KMS-11 (cell line): ENCODE measurements around the gene RAB11FIP4.

Experiments used
- H2AFZ ChIP-seq: fragments of 200-600 bp; sonication (generic); 2 replicates; pipeline ENCODE4 v1.6.1; 2016; ENCODE audit warnings: antibody characterized with exemption, mixed run types, low read depth
- H3K27ac ChIP-seq: fragments of 200-600 bp; sonication (generic); 2 replicates; pipeline ENCODE4 v1.6.1; 2016; ENCODE audit warnings: mild to moderate bottlenecking, mixed run types
- H3K27me3 ChIP-seq: fragments of 200-600 bp; sonication (generic); 2 replicates; pipeline ENCODE4 v1.6.1; 2017; ENCODE audit warnings: mild to moderate bottlenecking, low read depth, mixed run types, moderate library complexity; ENCODE audit not compliant: insufficient read depth
- H3K36me3 ChIP-seq: fragments of 200-600 bp; sonication (generic); 2 replicates; pipeline ENCODE4 v1.6.1; 2017; ENCODE audit warnings: mild to moderate bottlenecking, mixed run types; ENCODE audit not compliant: insufficient read depth
- H3K4me1 ChIP-seq: fragments of 200-600 bp; sonication (generic); 2 replicates; pipeline ENCODE4 v1.6.1; 2016; ENCODE audit warnings: mild to moderate bottlenecking, low read depth, mixed run types; ENCODE audit not compliant: poor library complexity, severe bottlenecking
- H3K4me2 ChIP-seq: fragments of 200-600 bp; sonication (generic); 2 replicates; pipeline ENCODE4 v1.7.0; 2016; ENCODE audit warnings: mild to moderate bottlenecking, mixed run types
- H3K4me3 ChIP-seq: fragments of 200-600 bp; sonication (generic); IDR thresholded peaks from 2 replicates; pipeline ENCODE4 v1.6.1; 2017; ENCODE audit warnings: low read depth, low read length, mixed read lengths; ENCODE audit not compliant: insufficient read depth
- H3K79me2 ChIP-seq: fragments of 200-600 bp; sonication (generic); 2 replicates; pipeline ENCODE4 v1.6.1; 2016; ENCODE audit warnings: low read depth, mixed run types; ENCODE audit not compliant: insufficient read depth
- H3K9ac ChIP-seq: fragments of 200-600 bp; sonication (generic); 2 replicates; pipeline ENCODE4 v1.6.1; 2016; ENCODE audit warnings: mild to moderate bottlenecking, mixed run types
- H4K20me1 ChIP-seq: fragments of 200-600 bp; sonication (generic); 2 replicates; pipeline ENCODE4 v1.6.1; 2016; ENCODE audit warnings: mild to moderate bottlenecking, mixed run types; ENCODE audit not compliant: insufficient read depth
- CTCF ChIP-seq: fragments of 200-600 bp; sonication (generic); conservative IDR thresholded peaks from 2 replicates; pipeline ENCODE4 v1.6.1; 2017; ENCODE audit warnings: low read depth, mild to moderate bottlenecking, antibody characterized with exemption, low read length, moderate library complexity, mixed read lengths

The RAB11FIP4 gene

GRCh38 chr17:31412511-31412910, 21.0 kb downstream of the RAB11FIP4 start:
- no peaks in the 10 kb centered on the region for H3K36me3 ChIP-seq
- no peaks in the 10 kb centered on the region for H4K20me1 ChIP-seq
- H3K27ac ChIP-seq, result no peak overlapping the region
- no peak overlapping the region for H3K4me3 ChIP-seq
- H3K4me1 ChIP-seq, result no peaks in the 10 kb centered on the region
- H3K9ac ChIP-seq, result no peak overlapping the region
- H2AFZ ChIP-seq, result no peak overlapping the region
- TF ChIP-seq CTCF, result no peak
- H3K79me2 ChIP-seq, result no peaks in the 10 kb centered on the region
- H3K27me3 ChIP-seq, result no peaks in the 10 kb centered on the region
- H3K4me2 ChIP-seq, result no peak overlapping the region

- H3K4me1 ChIP-seq, result no peaks in the 10 kb centered on the region
- H4K20me1 ChIP-seq, result no peaks in the 10 kb centered on the region
- no peaks in the 10 kb centered on the region for H3K27me3 ChIP-seq
- H3K27ac ChIP-seq, result no peak overlapping the region
- no peaks in the 10 kb centered on the region for H3K36me3 ChIP-seq
- no peak overlapping the region for H3K9ac ChIP-seq
- no peak overlapping the region for H3K4me2 ChIP-seq
- no peaks in the 10 kb centered on the region for H3K79me2 ChIP-seq
- no peak for TF ChIP-seq CTCF
- no peak overlapping the region for H2AFZ ChIP-seq
- no peak overlapping the region for H3K4me3 ChIP-seq
Observed at GRCh38 chr17:31413081-31413799, 21.8 kb downstream of the RAB11FIP4 start.

GRCh38 chr17:31413874-31414549, 22.5 kb downstream of the RAB11FIP4 start:
- H3K9ac ChIP-seq, result no peak overlapping the region
- H3K79me2 ChIP-seq, result no peaks in the 10 kb centered on the region
- H3K4me2 ChIP-seq, result no peak overlapping the region
- no peaks in the 10 kb centered on the region for H4K20me1 ChIP-seq
- H3K4me3 ChIP-seq, result no peak overlapping the region
- H3K27ac ChIP-seq, result no peak overlapping the region
- no peak for TF ChIP-seq CTCF
- no peaks in the 10 kb centered on the region for H3K4me1 ChIP-seq
- H3K36me3 ChIP-seq, result no peaks in the 10 kb centered on the region
- H3K27me3 ChIP-seq, result no peaks in the 10 kb centered on the region
- H2AFZ ChIP-seq, result no peak overlapping the region

GRCh38 chr17:31414550-31414918, 23.1 kb downstream of the RAB11FIP4 start:
- Histone ChIP-seq H3K9ac (no peak overlapping the region), H3K4me2 (no peak overlapping the region), H3K79me2 (no peaks in the 10 kb centered on the region), H3K36me3 (no peaks in the 10 kb centered on the region), H3K27ac (no peak overlapping the region), H3K27me3 (no peaks in the 10 kb centered on the region), H3K4me1 (no peaks in the 10 kb centered on the region), H2AFZ (no peak overlapping the region), H3K4me3 (no peak overlapping the region), H4K20me1 (no peaks in the 10 kb centered on the region)
- no peak for TF ChIP-seq CTCF
